ENCODE measurements around the gene SLC9B2.

DNA sequence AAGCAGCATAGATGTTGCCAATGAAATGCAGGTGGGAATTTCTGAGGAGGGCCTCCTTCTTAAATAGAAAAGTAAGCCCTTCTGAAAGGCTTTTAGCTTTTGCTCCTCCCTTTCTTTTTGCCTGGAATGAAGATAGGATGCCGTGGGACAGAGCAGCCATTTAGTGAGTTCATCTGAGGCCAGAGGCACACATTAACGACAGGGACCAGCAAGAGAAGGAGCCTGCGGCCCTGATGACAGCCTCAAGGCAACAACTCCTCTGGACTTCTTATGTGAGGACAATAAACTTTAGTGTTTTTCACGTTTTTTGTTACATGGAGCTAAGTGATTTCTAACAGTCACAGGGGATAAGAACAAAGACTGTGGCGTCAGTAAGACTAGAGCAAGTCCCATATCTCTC lies 24.1 kb upstream of the SLC9B2 start:
- TF ChIP-seq, protein P1, sequence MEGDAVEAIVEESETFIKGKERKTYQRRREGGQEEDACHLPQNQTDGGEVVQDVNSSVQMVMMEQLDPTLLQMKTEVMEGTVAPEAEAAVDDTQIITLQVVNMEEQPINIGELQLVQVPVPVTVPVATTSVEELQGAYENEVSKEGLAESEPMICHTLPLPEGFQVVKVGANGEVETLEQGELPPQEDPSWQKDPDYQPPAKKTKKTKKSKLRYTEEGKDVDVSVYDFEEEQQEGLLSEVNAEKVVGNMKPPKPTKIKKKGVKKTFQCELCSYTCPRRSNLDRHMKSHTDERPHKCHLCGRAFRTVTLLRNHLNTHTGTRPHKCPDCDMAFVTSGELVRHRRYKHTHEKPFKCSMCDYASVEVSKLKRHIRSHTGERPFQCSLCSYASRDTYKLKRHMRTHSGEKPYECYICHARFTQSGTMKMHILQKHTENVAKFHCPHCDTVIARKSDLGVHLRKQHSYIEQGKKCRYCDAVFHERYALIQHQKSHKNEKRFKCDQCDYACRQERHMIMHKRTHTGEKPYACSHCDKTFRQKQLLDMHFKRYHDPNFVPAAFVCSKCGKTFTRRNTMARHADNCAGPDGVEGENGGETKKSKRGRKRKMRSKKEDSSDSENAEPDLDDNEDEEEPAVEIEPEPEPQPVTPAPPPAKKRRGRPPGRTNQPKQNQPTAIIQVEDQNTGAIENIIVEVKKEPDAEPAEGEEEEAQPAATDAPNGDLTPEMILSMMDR (IDR thresholded peaks at IDR 0.05), result no peak
- TF ChIP-seq POLR2A (IDR thresholded peaks at IDR 0.05), result no peak
- no peak for TF ChIP-seq POLR2AphosphoS5 (IDR thresholded peaks at IDR 0.05)
- no peak for TF ChIP-seq EP300 (IDR thresholded peaks at IDR 0.05)

All from upper lobe of left lung (tissue), 4 donors.